ENCODE measurements around the gene GAP43.
"Not testable (repeated sequence)": the region's sequence is repeated elsewhere in the genome, so short reads cannot be mapped to it uniquely, and the experiment has no call there.

GAP43 gene

GRCh38 chr3:115702598-115702997 lies 79.3 kb downstream of the GAP43 start:
- DNase-seq = no peak

GRCh38 chr3:115704661-115705338 lies 81.5 kb downstream of the GAP43 start:
- no peak for DNase-seq

GRCh38 chr3:115706311-115706829 lies 83.1 kb downstream of the GAP43 start:
- DNase-seq = no peak

- no peak for DNase-seq
Observed at GRCh38 chr3:115708540-115708939, 85.2 kb downstream of the GAP43 start.

- DNase-seq = no peak
Observed at GRCh38 chr3:115709093-115709492, 85.8 kb downstream of the GAP43 start.

- DNase-seq = no peak
Observed at GRCh38 chr3:115709931-115710330, 86.6 kb downstream of the GAP43 start.

- DNase-seq = no peak
Observed at GRCh38 chr3:115710799-115711198, 87.5 kb downstream of the GAP43 start.

GRCh38 chr3:115712871-115713270 lies 89.6 kb downstream of the GAP43 start:
- DNase-seq = no peak

GRCh38 chr3:115713284-115713683 lies 90.0 kb downstream of the GAP43 start:
- no peak for DNase-seq

- no peak for DNase-seq
Observed at GRCh38 chr3:115715241-115715745, 92.0 kb downstream of the GAP43 start.

- no peak for DNase-seq
Observed at GRCh38 chr3:115720983-115721382, 97.7 kb downstream of the GAP43 start.

- DNase-seq = no peak
Observed at GRCh38 chr3:115725800-115726199, 102.5 kb downstream of the GAP43 start.

- no peak for DNase-seq
Observed at GRCh38 chr3:115727135-115727534, 103.8 kb downstream of the GAP43 start.

GRCh38 chr3:115728013-115728412 lies 104.7 kb downstream of the GAP43 start:
- no peak for DNase-seq

- DNase-seq = not testable (repeated sequence)
Observed at GRCh38 chr3:115736341-115736740, 113.0 kb downstream of the GAP43 start.

GRCh38 chr3:115741650-115742049 lies 118.3 kb downstream of the GAP43 start:
- DNase-seq = no peak

- not testable (repeated sequence) for DNase-seq
Observed at GRCh38 chr3:115744516-115744915, 121.2 kb downstream of the GAP43 start.

GRCh38 chr3:115752978-115753377 lies 129.7 kb downstream of the GAP43 start:
- not testable (repeated sequence) for DNase-seq

- no peak for DNase-seq
Observed at GRCh38 chr3:115758076-115758763, 134.9 kb downstream of the GAP43 start.

- no peak for DNase-seq
Observed at GRCh38 chr3:115760716-115761115, 137.4 kb downstream of the GAP43 start.

GRCh38 chr3:115761927-115762305 lies 138.6 kb downstream of the GAP43 start:
- DNase-seq = no peak

GRCh38 chr3:115766587-115767482 lies 143.5 kb downstream of the GAP43 start:
- DNase-seq = no peak

- DNase-seq = no peak
Observed at GRCh38 chr3:115768661-115769060, 145.4 kb downstream of the GAP43 start.
